ENCODE data around the gene ADAMTSL3.

- TF ChIP-seq, protein P1, sequence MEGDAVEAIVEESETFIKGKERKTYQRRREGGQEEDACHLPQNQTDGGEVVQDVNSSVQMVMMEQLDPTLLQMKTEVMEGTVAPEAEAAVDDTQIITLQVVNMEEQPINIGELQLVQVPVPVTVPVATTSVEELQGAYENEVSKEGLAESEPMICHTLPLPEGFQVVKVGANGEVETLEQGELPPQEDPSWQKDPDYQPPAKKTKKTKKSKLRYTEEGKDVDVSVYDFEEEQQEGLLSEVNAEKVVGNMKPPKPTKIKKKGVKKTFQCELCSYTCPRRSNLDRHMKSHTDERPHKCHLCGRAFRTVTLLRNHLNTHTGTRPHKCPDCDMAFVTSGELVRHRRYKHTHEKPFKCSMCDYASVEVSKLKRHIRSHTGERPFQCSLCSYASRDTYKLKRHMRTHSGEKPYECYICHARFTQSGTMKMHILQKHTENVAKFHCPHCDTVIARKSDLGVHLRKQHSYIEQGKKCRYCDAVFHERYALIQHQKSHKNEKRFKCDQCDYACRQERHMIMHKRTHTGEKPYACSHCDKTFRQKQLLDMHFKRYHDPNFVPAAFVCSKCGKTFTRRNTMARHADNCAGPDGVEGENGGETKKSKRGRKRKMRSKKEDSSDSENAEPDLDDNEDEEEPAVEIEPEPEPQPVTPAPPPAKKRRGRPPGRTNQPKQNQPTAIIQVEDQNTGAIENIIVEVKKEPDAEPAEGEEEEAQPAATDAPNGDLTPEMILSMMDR (conservative IDR thresholded peaks at IDR 0.05): no peak
- TF ChIP-seq ZFX (IDR thresholded peaks at IDR 0.05): no peak
These were observed 121.8 kb downstream of the ADAMTSL3 start for GRCh38 chr15:83775738-83776137.

Data from C4-2B (cell line).